Gastrocnemius medialis (tissue), 4 donors: Measurements from ENCODE around the gene STK39.

Source experiments
- POLR2A ChIP-seq, 2 donors: fragments of 450-650 bp; IDR thresholded peaks; one replicate each; pipeline ENCODE4 v1.6.1; 2017; ENCODE audit warnings: antibody characterized with exemption in 2 of 2, mild to moderate bottlenecking in 2 of 2, moderate library complexity in 2 of 2
- TF ChIP-seq, protein P1 (sequence below), 5 experiments: fragments of 450-650 bp in 3 of 5; fragments of 200-600 bp in 2 of 5; sonication (generic) in 2 of 5; IDR thresholded peaks in 4 of 5; conservative IDR thresholded peaks in 1 of 5; 1 replicate in 4 of 5; 2 replicates in 1 of 5; pipeline ENCODE4 v1.5.1; 2016 to 2019; ENCODE audit warnings: antibody characterized with exemption in 5 of 5, mild to moderate bottlenecking in 3 of 5, moderate library complexity in 3 of 5

DNA sequence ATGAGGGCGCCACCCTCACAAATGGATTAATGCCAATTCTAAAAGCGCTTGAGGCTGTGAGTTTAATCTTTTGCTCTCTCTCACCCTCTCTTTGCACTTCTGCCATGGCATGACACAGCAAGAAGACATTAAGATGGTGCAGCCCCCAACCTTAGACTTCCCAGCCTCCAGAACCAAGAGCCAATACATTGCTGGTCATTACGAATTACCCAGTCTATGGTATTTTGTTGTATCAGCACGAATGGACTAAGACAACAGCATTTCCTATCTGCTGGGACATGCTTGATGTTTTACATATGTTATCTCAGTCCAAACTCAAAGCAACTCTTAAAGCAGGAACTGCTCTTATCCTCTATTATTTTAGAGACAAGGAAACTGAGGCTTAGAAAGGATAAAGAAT, 222.9 kb downstream of the STK39 start:
- TF ChIP-seq, protein P1, sequence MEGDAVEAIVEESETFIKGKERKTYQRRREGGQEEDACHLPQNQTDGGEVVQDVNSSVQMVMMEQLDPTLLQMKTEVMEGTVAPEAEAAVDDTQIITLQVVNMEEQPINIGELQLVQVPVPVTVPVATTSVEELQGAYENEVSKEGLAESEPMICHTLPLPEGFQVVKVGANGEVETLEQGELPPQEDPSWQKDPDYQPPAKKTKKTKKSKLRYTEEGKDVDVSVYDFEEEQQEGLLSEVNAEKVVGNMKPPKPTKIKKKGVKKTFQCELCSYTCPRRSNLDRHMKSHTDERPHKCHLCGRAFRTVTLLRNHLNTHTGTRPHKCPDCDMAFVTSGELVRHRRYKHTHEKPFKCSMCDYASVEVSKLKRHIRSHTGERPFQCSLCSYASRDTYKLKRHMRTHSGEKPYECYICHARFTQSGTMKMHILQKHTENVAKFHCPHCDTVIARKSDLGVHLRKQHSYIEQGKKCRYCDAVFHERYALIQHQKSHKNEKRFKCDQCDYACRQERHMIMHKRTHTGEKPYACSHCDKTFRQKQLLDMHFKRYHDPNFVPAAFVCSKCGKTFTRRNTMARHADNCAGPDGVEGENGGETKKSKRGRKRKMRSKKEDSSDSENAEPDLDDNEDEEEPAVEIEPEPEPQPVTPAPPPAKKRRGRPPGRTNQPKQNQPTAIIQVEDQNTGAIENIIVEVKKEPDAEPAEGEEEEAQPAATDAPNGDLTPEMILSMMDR (IDR thresholded peaks at IDR 0.05 in 4 of 5, conservative IDR thresholded peaks at IDR 0.05 in 1 of 5): no peak
- TF ChIP-seq POLR2A (IDR thresholded peaks at IDR 0.05): no peak
